ENCODE results near the gene MITF.

MITF gene

GRCh38 chr3:69772152-69772867, 33.0 kb downstream of the MITF start:
- DNase-seq (ENCODE audit: low read depth in 1 of 2, low spot score in 1 of 2), result no peak
- H3K4me3 ChIP-seq (replicated peaks; ENCODE audit: insufficient read depth, low read length), result no peak overlapping the region
- no peaks in the 10 kb centered on the region for H3K27me3 ChIP-seq (ENCODE audit: insufficient read depth, poor library complexity, severe bottlenecking)
- TF ChIP-seq REST (IDR thresholded peaks at IDR 0.05; ENCODE audit: insufficient replicate concordance, low read depth) (no peak), SPI1 (IDR thresholded peaks at IDR 0.05; ENCODE audit: borderline replicate concordance, low read depth) (no peak), CTCF (IDR thresholded peaks at IDR 0.05; ENCODE audit: insufficient read depth, low read length) (no peak), GABPA (IDR thresholded peaks at IDR 0.05; ENCODE audit: low read depth) (no peak), POLR2AphosphoS5 (IDR thresholded peaks at IDR 0.05; ENCODE audit: low read depth) (no peak)
- H3K27ac ChIP-seq (replicated peaks), result no peak overlapping the region

- no peak for TF ChIP-seq REST (IDR thresholded peaks at IDR 0.05; ENCODE audit: insufficient replicate concordance, low read depth)
- Histone ChIP-seq H3K27me3 (ENCODE audit: insufficient read depth, poor library complexity, severe bottlenecking) (no peaks in the 10 kb centered on the region), H3K27ac (replicated peaks) (no peak overlapping the region), H3K4me3 (replicated peaks; ENCODE audit: insufficient read depth, low read length) (no peak overlapping the region)
- DNase-seq (ENCODE audit: low read depth in 1 of 2, low spot score in 1 of 2), result no peak
These were observed 34.8 kb downstream of the MITF start for GRCh38 chr3:69774029-69774428.

- no peak for DNase-seq (ENCODE audit: low read depth in 1 of 2, low spot score in 1 of 2)
- H3K27ac ChIP-seq (replicated peaks), result no peak overlapping the region
- TF ChIP-seq CTCF (IDR thresholded peaks at IDR 0.05; ENCODE audit: insufficient read depth, low read length) (no peak), POLR2AphosphoS5 (IDR thresholded peaks at IDR 0.05; ENCODE audit: low read depth) (no peak), REST (IDR thresholded peaks at IDR 0.05; ENCODE audit: insufficient replicate concordance, low read depth) (no peak), GABPA (IDR thresholded peaks at IDR 0.05; ENCODE audit: low read depth) (no peak), SPI1 (IDR thresholded peaks at IDR 0.05; ENCODE audit: borderline replicate concordance, low read depth) (no peak)
- H3K27me3 ChIP-seq (ENCODE audit: insufficient read depth, poor library complexity, severe bottlenecking), result no peaks in the 10 kb centered on the region
- no peak overlapping the region for H3K4me3 ChIP-seq (replicated peaks; ENCODE audit: insufficient read depth, low read length)
These were observed 36.5 kb downstream of the MITF start for GRCh38 chr3:69775751-69776150.
